DOHH2 (cell line): Measurements from ENCODE around the gene CLCA1.

Experiments used
- H3F3A ChIP-seq: fragments of 200-600 bp; sonication (generic), shearing (Covaris generic); 2 replicates; pipeline ENCODE4 v1.6.0; 2016; ENCODE audit warnings: antibody characterized with exemption, mild to moderate bottlenecking; ENCODE audit not compliant: control insufficient read depth, insufficient read depth
- H3K27ac ChIP-seq: fragments of 200-600 bp; sonication (generic); 2 replicates; pipeline ENCODE4 v1.5.1; 2014; ENCODE audit warnings: low read depth, mild to moderate bottlenecking, low read length, moderate library complexity
- H3K27me3 ChIP-seq: fragments of 200-600 bp; sonication (generic); 2 replicates; pipeline ENCODE4 v1.6.1; 2014; ENCODE audit warnings: mild to moderate bottlenecking, low read length, mixed read lengths; ENCODE audit not compliant: control insufficient read depth
- H3K36me3 ChIP-seq: fragments of 200-600 bp; sonication (generic); 2 replicates; pipeline ENCODE4 v1.6.1; 2014; ENCODE audit warnings: mild to moderate bottlenecking, low read length, moderate library complexity, mixed read lengths; ENCODE audit not compliant: control insufficient read depth
- H3K4me1 ChIP-seq: fragments of 200-600 bp; sonication (generic); 2 replicates; pipeline ENCODE4 v1.6.1; 2014; ENCODE audit warnings: mild to moderate bottlenecking, low read length, mixed read lengths; ENCODE audit not compliant: control insufficient read depth
- H3K4me2 ChIP-seq: fragments of 200-600 bp; sonication (generic); 2 replicates; pipeline ENCODE4 v1.6.0; 2014; ENCODE audit warnings: mild to moderate bottlenecking, low read length, moderate library complexity
- H3K4me3 ChIP-seq: fragments of 200-600 bp; sonication (generic); 2 replicates; pipeline ENCODE4 v1.5.1; 2014; ENCODE audit warnings: mild to moderate bottlenecking, low read length, mixed read lengths
- H3K79me2 ChIP-seq: fragments of 200-600 bp; sonication (generic); 2 replicates; pipeline ENCODE4 v1.6.1; 2014; ENCODE audit warnings: mild to moderate bottlenecking, low read length, mixed read lengths; ENCODE audit not compliant: control insufficient read depth
- H3K9me2 ChIP-seq: fragments of 200-600 bp; sonication (generic); replicated peaks from 2 replicates; pipeline ENCODE4 v1.6.1; 2014; ENCODE audit warnings: mild to moderate bottlenecking, low read length, mixed read lengths; ENCODE audit not compliant: control insufficient read depth
- H3K9me3 ChIP-seq: fragments of 200-600 bp; sonication (generic); 2 replicates; pipeline ENCODE4 v1.6.1; 2014; ENCODE audit warnings: antibody characterized with exemption, low read length, mixed read lengths; ENCODE audit not compliant: control insufficient read depth, insufficient read depth
- H4K20me1 ChIP-seq: fragments of 200-600 bp; sonication (generic); 2 replicates; pipeline ENCODE4 v1.6.0; 2014; ENCODE audit warnings: low read depth, mild to moderate bottlenecking, antibody characterized with exemption, low read length, moderate library complexity; ENCODE audit not compliant: control insufficient read depth, insufficient read depth
- EZH2phosphoT487 ChIP-seq: fragments of 200-600 bp; sonication (generic); IDR thresholded peaks from 2 replicates; pipeline ENCODE4 v1.6.1; 2017; ENCODE audit warnings: borderline replicate concordance, mild to moderate bottlenecking, antibody characterized with exemption, low read length, moderate library complexity, mixed read lengths
- TF ChIP-seq, protein P1 (sequence below): fragments of 200-600 bp; sonication (generic); IDR thresholded peaks from one replicate; pipeline ENCODE4 v1.5.1; 2014; ENCODE audit warnings: antibody characterized with exemption, mild to moderate bottlenecking, low read depth, low read length; ENCODE audit not compliant: poor library complexity, severe bottlenecking

The CLCA1 gene

DNA sequence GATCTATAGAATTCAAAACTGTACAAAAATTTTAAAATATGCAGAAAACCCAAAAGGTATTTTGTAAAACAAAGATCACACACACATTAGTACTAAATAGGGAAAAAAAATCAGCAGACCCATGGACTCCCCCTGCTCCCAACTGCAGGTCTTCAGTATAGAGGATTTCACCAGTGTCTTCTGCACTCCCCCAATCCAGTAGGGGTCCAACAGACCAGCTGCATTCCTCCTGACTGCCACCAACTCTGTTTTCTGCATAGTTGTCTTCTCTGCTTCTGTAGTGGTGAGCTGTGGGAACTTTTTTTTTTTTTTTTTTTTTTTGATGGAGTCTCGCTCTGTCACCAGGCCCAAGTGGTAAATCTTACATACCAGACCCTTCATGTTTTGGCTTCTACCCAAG lies 22.8 kb upstream of the CLCA1 start:
- no peak for TF ChIP-seq EZH2phosphoT487
- H3K4me3 ChIP-seq: no peak overlapping the region

GRCh38 chr1:86447198-86447790 lies 21.4 kb upstream of the CLCA1 start:
- Histone ChIP-seq H3K4me2 (no peak overlapping the region), H3F3A (no peaks in the 10 kb centered on the region), H3K9me2 (no peaks in the 10 kb centered on the region), H3K79me2 (no peaks in the 10 kb centered on the region), H3K27ac (no peak overlapping the region), H3K36me3 (no peaks in the 10 kb centered on the region), H3K27me3 (no peaks in the 10 kb centered on the region), H4K20me1 (no peaks in the 10 kb centered on the region; the same call in 1 of the 2 replicates), H3K9me3 (no peaks in the 10 kb centered on the region), H3K4me3 (no peak overlapping the region), H3K4me1 (no peaks in the 10 kb centered on the region)
- TF ChIP-seq, protein P1, sequence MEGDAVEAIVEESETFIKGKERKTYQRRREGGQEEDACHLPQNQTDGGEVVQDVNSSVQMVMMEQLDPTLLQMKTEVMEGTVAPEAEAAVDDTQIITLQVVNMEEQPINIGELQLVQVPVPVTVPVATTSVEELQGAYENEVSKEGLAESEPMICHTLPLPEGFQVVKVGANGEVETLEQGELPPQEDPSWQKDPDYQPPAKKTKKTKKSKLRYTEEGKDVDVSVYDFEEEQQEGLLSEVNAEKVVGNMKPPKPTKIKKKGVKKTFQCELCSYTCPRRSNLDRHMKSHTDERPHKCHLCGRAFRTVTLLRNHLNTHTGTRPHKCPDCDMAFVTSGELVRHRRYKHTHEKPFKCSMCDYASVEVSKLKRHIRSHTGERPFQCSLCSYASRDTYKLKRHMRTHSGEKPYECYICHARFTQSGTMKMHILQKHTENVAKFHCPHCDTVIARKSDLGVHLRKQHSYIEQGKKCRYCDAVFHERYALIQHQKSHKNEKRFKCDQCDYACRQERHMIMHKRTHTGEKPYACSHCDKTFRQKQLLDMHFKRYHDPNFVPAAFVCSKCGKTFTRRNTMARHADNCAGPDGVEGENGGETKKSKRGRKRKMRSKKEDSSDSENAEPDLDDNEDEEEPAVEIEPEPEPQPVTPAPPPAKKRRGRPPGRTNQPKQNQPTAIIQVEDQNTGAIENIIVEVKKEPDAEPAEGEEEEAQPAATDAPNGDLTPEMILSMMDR: no peak
- no peak for TF ChIP-seq EZH2phosphoT487

More for the DNA sequence above, 22.8 kb upstream of the CLCA1 start:
- H4K20me1 ChIP-seq: no peaks in the 10 kb centered on the region; the same call in 1 of the 2 replicates
- no peaks in the 10 kb centered on the region for H3K36me3 ChIP-seq
- H3K79me2 ChIP-seq: no peaks in the 10 kb centered on the region
- H3K9me3 ChIP-seq: no peaks in the 10 kb centered on the region
- H3K9me2 ChIP-seq: no peaks in the 10 kb centered on the region
- no peaks in the 10 kb centered on the region for H3F3A ChIP-seq
- H3K4me1 ChIP-seq: no peaks in the 10 kb centered on the region
- no peak overlapping the region for H3K4me2 ChIP-seq
- H3K27me3 ChIP-seq: no peaks in the 10 kb centered on the region
- H3K27ac ChIP-seq: no peak overlapping the region

DNA sequence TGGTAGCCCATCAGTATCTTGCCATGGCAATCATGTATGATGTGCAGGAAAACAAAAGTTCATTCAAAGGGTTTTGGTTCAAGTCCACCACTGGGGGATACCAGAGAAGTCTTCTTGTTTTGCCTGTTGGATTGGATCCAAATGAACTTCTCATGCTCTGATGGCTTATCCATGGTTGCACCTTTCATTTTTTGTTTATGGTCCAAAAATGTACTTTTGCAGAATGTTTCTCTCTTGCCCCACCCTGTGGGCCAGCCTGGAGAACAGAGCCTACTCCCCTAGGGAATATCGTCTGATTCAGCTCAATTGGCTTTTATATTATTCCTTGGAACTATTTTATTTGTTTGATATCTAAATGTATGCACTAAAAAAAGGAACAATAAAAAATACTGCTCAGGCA lies 20.1 kb upstream of the CLCA1 start:
- no peaks in the 10 kb centered on the region for H3K4me1 ChIP-seq
- no peaks in the 10 kb centered on the region; the same call in 1 of the 2 replicates for H4K20me1 ChIP-seq
- TF ChIP-seq, protein P1: no peak
- TF ChIP-seq EZH2phosphoT487: no peak
- H3K79me2 ChIP-seq: no peaks in the 10 kb centered on the region
- no peaks in the 10 kb centered on the region for H3K9me2 ChIP-seq
- no peaks in the 10 kb centered on the region for H3F3A ChIP-seq
- no peak overlapping the region for H3K4me3 ChIP-seq
- H3K4me2 ChIP-seq: no peak overlapping the region
- H3K9me3 ChIP-seq: no peaks in the 10 kb centered on the region
- H3K36me3 ChIP-seq: no peaks in the 10 kb centered on the region
- H3K27me3 ChIP-seq: no peaks in the 10 kb centered on the region
- no peak overlapping the region for H3K27ac ChIP-seq

DNA sequence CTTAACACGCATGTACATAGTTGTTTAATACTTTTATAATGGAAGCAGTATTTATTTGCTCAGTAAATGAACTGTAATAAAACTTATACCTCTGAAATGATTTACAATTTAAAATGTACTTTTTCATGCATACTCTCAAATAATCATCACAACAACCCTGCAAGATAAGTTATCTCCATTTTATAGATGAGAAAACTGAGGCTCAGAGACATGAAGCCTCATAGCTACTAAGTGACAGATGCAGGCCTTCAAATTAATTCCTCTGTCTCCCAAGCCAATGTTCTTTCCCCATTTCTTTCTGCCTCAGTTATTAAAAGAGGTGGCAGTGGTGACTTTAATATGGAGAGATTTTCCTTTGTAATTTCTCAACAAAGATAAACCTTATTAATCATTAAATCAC lies 19.6 kb upstream of the CLCA1 start:
- Histone ChIP-seq H4K20me1 (no peaks in the 10 kb centered on the region; the same call in 1 of the 2 replicates), H3K79me2 (no peaks in the 10 kb centered on the region), H3K9me3 (no peaks in the 10 kb centered on the region), H3K9me2 (no peaks in the 10 kb centered on the region), H3K36me3 (no peaks in the 10 kb centered on the region), H3K27ac (no peak overlapping the region), H3K4me2 (no peak overlapping the region), H3F3A (no peaks in the 10 kb centered on the region), H3K4me1 (no peaks in the 10 kb centered on the region), H3K4me3 (no peak overlapping the region), H3K27me3 (no peaks in the 10 kb centered on the region)
- no peak for TF ChIP-seq EZH2phosphoT487
- TF ChIP-seq, protein P1: no peak
